Osteocyte (in vitro differentiated cells): Measurements from ENCODE around the gene KCNK18. TPM values are rescaled to one million over a fixed set of nuclear protein-coding genes. Genes with fewer than 3 reads are reported as not detected.
"Not testable (repeated sequence)": the region's sequence is repeated elsewhere in the genome, so short reads cannot be mapped to it uniquely, and the experiment has no call there.

Experiments
- DNase-seq: peaks from one replicate; pipeline ENCODE4 v3.0.0; 2021; ENCODE audit warnings: mixed read lengths; ENCODE audit not compliant: unreplicated experiment; ENCODE audit errors: extremely low spot score
- H3K27ac Mint-ChIP-seq: one replicate; pipeline ENCODE4 v1.8.0; 2021; ENCODE audit warnings: mild to moderate bottlenecking, mixed read lengths; ENCODE audit not compliant: unreplicated experiment
- H3K27me3 Mint-ChIP-seq: one replicate; pipeline ENCODE4 v1.8.0; 2021; ENCODE audit warnings: mixed read lengths; ENCODE audit not compliant: unreplicated experiment
- H3K36me3 Mint-ChIP-seq: one replicate; pipeline ENCODE4 v1.8.0; 2021; ENCODE audit warnings: mixed read lengths; ENCODE audit not compliant: unreplicated experiment
- H3K4me1 Mint-ChIP-seq: one replicate; pipeline ENCODE4 v1.8.0; 2021; ENCODE audit warnings: mixed read lengths; ENCODE audit not compliant: unreplicated experiment
- H3K4me3 Mint-ChIP-seq: one replicate; pipeline ENCODE4 v1.8.0; 2021; ENCODE audit warnings: mild to moderate bottlenecking, moderate library complexity, mixed read lengths; ENCODE audit not compliant: unreplicated experiment
- H3K9me3 Mint-ChIP-seq: one replicate; pipeline ENCODE4 v1.8.0; 2021; ENCODE audit warnings: mixed read lengths; ENCODE audit not compliant: unreplicated experiment
- total RNA-seq: library from RNA; stranded (reverse); gene quantifications from 2 replicates; pipeline ENCODE4 v1.2.1, GENCODE V29; 2021
- TF ChIP-seq, protein P1 (sequence below): fragments of 200-600 bp; sonication (generic); IDR thresholded peaks from 2 replicates; pipeline ENCODE4 v1.5.0; 2021; ENCODE audit warnings: antibody characterized with exemption, mild to moderate bottlenecking, moderate library complexity

Gene KCNK18
- total RNA-seq, 1 donor from 2014 or later, result not detected

DNA sequence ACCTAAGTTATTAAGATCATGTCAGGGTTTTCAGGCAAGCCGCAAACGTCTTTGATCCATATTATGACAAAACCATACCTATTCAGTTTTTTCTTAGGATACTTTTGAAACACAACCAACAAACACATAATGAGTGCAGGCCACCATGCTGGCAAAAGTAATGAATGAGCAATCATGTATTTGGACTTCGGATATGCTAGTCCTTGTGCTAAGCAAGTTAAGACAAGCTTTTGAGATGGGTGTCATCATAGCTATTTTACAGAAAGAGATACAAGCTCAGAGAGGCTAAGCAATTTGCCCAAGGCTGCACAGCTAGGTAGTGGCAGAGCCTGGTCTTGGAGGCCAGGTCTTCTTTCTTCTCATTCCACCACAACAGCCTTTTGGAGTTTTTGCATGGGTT, 12.5 kb upstream of the KCNK18 start:
- H3K27me3 Mint-ChIP-seq, result peaks cover 21% of the 10 kb centered on the region
- TF ChIP-seq, protein P1, sequence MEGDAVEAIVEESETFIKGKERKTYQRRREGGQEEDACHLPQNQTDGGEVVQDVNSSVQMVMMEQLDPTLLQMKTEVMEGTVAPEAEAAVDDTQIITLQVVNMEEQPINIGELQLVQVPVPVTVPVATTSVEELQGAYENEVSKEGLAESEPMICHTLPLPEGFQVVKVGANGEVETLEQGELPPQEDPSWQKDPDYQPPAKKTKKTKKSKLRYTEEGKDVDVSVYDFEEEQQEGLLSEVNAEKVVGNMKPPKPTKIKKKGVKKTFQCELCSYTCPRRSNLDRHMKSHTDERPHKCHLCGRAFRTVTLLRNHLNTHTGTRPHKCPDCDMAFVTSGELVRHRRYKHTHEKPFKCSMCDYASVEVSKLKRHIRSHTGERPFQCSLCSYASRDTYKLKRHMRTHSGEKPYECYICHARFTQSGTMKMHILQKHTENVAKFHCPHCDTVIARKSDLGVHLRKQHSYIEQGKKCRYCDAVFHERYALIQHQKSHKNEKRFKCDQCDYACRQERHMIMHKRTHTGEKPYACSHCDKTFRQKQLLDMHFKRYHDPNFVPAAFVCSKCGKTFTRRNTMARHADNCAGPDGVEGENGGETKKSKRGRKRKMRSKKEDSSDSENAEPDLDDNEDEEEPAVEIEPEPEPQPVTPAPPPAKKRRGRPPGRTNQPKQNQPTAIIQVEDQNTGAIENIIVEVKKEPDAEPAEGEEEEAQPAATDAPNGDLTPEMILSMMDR, result no peak
- no peak overlapping the region for H3K27ac Mint-ChIP-seq
- no peaks in the 10 kb centered on the region for H3K36me3 Mint-ChIP-seq
- H3K4me3 Mint-ChIP-seq, result no peak overlapping the region
- DNase-seq, result no peak
- H3K4me1 Mint-ChIP-seq, result no peaks in the 10 kb centered on the region
- peaks cover 12% of the 10 kb centered on the region for H3K9me3 Mint-ChIP-seq

DNA sequence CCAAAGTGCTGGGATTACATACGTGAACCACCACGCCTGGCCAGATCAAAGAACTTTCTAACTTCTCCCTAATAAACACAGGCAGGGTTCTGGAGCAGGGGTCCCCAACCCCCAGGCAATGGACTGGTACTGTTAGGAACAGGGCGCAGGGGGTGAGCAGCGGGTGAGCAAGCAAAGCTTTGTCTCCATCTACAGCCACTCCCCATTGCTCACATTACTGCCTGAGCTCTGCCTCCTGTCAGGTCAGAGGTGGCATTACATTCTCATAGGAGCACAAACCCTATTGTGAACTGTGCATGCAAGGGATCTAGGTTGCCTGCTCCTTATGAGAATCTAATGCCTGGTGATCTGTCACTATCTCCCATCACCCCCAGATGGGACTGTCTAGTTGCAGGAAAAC, 11.5 kb upstream of the KCNK18 start:
- DNase-seq, H3K27ac Mint-ChIP-seq, H3K36me3 Mint-ChIP-seq, H3K4me1 Mint-ChIP-seq, H3K4me3 Mint-ChIP-seq: not testable (repeated sequence)
- Mint-ChIP-seq H3K27me3 (peaks cover 11% of the 10 kb centered on the region), H3K9me3 (peaks cover 12% of the 10 kb centered on the region)

DNA sequence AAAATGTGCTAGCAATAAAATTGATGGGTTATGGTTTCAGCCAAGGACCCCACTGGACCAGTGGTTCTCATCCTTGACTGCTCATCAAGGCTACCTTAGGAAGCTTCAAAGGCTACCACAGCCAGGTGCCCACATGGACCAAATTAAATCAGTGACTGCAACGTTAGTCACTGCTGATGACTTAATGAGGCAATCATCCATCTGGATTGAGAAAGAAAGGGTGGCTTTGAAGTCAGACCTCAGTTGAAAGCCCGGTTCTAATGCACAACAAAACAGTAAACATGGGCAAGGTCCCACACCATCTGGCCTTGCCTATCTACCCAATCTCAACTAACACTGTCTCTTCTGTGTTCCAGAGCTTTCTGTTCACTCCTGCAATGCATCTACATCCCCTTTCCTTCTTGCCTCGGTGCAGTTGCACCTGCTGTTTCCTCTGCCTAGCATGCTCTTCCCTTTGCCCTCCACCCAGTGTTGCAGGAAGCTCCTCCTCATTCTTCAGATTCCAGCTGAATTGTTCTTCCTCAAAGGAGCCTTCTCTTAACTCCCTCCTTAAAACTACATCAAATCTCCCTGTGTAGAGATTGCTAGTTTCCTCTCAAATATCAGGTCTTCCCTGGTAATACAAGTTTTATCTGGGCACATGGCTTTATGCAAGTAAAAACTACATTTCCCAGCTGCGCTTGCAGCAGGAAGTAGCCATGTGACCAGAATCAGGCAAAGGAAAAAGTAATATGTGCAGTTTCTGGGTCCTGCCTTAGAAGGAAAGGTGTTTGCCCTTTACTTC, 10.3 kb upstream of the KCNK18 start:
- Mint-ChIP-seq H3K27ac (no peak overlapping the region), H3K4me1 (no peaks in the 10 kb centered on the region), H3K27me3 (peaks cover 10% of the 10 kb centered on the region), H3K4me3 (no peak overlapping the region), H3K36me3 (no peaks in the 10 kb centered on the region), H3K9me3 (peaks cover 12% of the 10 kb centered on the region)
- TF ChIP-seq, protein P1, result no peak
- no peak for DNase-seq

DNA sequence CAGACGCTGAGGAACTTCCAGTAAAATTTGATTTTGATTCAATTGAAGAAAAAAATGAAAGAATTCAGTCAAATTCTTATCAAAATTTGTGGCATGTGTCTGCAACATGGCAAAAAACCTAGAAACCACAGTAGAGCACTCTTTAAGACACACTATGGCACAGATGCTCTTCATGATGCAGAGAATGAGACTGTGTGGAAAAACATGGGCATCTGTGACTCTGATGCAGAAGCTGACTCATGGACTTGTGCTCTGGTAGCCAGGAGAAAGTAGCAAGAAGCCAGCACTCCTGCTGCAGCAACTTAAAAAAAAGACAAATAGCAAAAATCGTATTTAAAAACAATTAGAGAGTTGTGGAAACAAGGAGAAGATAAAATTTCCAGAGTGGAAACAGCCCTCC, 8.9 kb upstream of the KCNK18 start:
- Mint-ChIP-seq H3K4me1 (no peaks in the 10 kb centered on the region), H3K27me3 (peaks cover 4% of the 10 kb centered on the region), H3K36me3 (no peaks in the 10 kb centered on the region), H3K9me3 (peaks cover 12% of the 10 kb centered on the region), H3K27ac (no peak overlapping the region), H3K4me3 (no peak overlapping the region)
- TF ChIP-seq, protein P1, result no peak
- no peak for DNase-seq

DNA sequence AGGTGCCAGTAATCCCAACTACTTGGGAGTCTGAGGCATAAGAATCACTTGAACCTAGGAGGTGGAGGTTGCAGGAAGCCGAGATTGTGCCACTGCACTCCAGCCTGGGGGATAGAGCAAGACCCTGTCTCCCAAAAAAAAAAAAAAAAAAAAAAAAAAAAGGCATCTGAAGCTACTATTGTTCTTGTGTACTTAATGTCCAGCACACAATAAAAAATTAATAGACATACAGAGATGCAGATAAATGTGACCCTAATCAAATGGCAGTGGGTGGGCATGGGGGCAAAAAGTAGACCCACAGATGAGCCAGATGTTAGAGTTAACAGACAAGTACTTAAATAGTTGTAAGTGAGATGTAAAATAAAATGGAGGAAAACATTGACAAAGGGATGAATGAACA, 7.7 kb upstream of the KCNK18 start:
- Mint-ChIP-seq H3K36me3 (no peaks in the 10 kb centered on the region), H3K27me3 (no peaks in the 10 kb centered on the region), H3K9me3 (peaks cover 12% of the 10 kb centered on the region), H3K4me1 (no peaks in the 10 kb centered on the region), H3K27ac (no peak overlapping the region), H3K4me3 (no peak overlapping the region)
- TF ChIP-seq, protein P1, result no peak
- DNase-seq, result no peak
